GM19328 (cell line): ENCODE measurements around the gene ELOVL2.

Source experiments
- ATAC-seq: cut with Tn5 transposase; IDR thresholded peaks from one replicate; pipeline ENCODE4 v1.9.1; 2021; ENCODE audit warnings: mild to moderate bottlenecking, moderate library complexity; ENCODE audit not compliant: unreplicated experiment

The ELOVL2 gene

GRCh38 chr6:11058406-11058805, 14.3 kb upstream of the ELOVL2 start:
- ATAC-seq: no peak

GRCh38 chr6:11056871-11057270, 12.8 kb upstream of the ELOVL2 start:
- no peak for ATAC-seq

GRCh38 chr6:11055127-11055627, 11.1 kb upstream of the ELOVL2 start:
- ATAC-seq: no peak

GRCh38 chr6:11054722-11055121, 10.6 kb upstream of the ELOVL2 start:
- no peak for ATAC-seq

- ATAC-seq: no peak
Observed at GRCh38 chr6:11053307-11053706, 9.2 kb upstream of the ELOVL2 start.

GRCh38 chr6:11050731-11051130, 6.6 kb upstream of the ELOVL2 start:
- ATAC-seq: no peak

- no peak for ATAC-seq
Observed at GRCh38 chr6:11044712-11045167, 635 bp upstream of the ELOVL2 start.

GRCh38 chr6:11043378-11043960, 636 bp downstream of the ELOVL2 start:
- no peak for ATAC-seq

GRCh38 chr6:11042750-11043377, 1.2 kb downstream of the ELOVL2 start:
- no peak for ATAC-seq

- no peak for ATAC-seq
Observed at GRCh38 chr6:11042025-11042749, 1.9 kb downstream of the ELOVL2 start.

- ATAC-seq: no peak
Observed at GRCh38 chr6:11040134-11040533, 4.0 kb downstream of the ELOVL2 start.

GRCh38 chr6:11039040-11039439, 5.1 kb downstream of the ELOVL2 start:
- no peak for ATAC-seq

- no peak for ATAC-seq
Observed at GRCh38 chr6:11036977-11037430, 7.1 kb downstream of the ELOVL2 start.

GRCh38 chr6:11036351-11036740, 7.8 kb downstream of the ELOVL2 start:
- no peak for ATAC-seq

- ATAC-seq: no peak
Observed at GRCh38 chr6:11035616-11036350, 8.3 kb downstream of the ELOVL2 start.

- no peak for ATAC-seq
Observed at GRCh38 chr6:11033825-11034224, 10.3 kb downstream of the ELOVL2 start.

- no peak for ATAC-seq
Observed at GRCh38 chr6:11030904-11031303, 13.2 kb downstream of the ELOVL2 start.

- no peak for ATAC-seq
Observed at GRCh38 chr6:11028959-11029358, 15.1 kb downstream of the ELOVL2 start.

- no peak for ATAC-seq
Observed at GRCh38 chr6:11027565-11028110, 16.5 kb downstream of the ELOVL2 start.

GRCh38 chr6:11025921-11026635, 18.0 kb downstream of the ELOVL2 start:
- peak; percentile 89 for ATAC-seq
